NCI-H1436 treated with DMSO at 0.1 percent for 48 hours (cell line): ENCODE measurements around the gene E2F4.

Experiments
- DNase-seq: peaks from one replicate; lab custom pipeline; 2025; lab: John Stamatoyannopoulos, UW

E2F4 gene

GRCh38 chr16:67208154-67208896, 16.4 kb downstream of the E2F4 start:
- no peak for DNase-seq

DNA sequence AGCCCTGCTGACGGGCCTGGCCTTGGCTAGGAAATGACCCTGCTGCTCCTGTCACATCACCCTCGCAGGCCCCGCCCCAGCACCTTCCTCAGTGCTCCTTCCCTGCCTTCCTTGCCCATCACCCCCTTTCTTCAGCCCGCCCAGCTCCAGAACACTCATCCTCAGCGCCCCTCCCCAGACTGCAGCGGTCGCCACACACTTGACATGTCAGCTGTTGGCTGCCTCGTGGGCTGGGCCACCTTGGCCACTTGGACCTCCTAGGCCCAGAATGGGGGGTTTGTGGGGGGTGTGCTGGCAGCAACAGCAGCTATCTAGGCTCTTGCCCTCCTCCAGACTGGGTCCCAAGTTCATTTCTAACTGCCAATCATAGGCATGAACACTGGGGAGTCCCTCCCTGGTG, 17.6 kb downstream of the E2F4 start:
- no peak for DNase-seq

GRCh38 chr16:67210069-67210937, 18.3 kb downstream of the E2F4 start:
- DNase-seq: no peak

DNA sequence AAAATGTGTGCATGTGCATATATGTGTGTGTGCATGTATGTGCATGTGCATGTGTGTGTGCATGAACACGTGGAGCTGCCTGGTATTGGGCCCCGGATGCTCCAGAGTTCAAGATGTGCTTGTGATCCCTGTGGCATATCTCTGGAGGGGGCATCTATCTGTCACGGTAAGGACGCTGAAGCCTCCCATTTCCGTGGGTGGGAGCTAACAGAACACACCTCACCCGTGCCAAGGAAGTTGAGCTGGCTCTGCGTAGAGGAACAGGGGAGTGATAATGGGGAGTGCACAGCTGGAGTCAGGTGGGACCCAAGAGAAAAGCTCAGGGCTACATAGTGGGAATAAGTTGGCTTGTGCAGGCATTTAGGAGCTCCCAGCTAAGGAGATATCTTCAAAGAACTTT, 19.7 kb downstream of the E2F4 start:
- no peak for DNase-seq

- no peak for DNase-seq
Measured at GRCh38 chr16:67212766-67213165, 20.8 kb downstream of the E2F4 start.

GRCh38 chr16:67213197-67214019, 21.5 kb downstream of the E2F4 start:
- DNase-seq: no peak

DNA sequence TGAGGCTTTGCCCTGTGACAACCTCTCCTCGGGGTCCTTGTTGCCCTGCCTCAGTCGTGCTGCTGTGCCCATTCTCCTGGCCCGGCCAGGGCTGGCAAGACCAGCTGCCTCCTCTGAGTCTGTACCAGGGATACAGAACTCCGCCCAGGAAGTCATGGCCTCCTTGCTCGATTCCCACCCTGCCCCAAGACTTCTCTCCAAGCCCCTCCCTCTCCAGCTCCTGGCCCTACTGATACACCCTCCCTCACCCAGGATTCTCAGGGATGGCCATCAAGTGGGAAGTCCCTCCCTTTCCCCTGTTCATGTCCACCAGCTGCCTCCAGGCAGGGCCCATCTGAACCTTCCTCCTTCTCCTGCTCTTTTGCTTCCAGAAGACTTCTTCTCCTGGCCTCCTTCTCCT, 23.8 kb downstream of the E2F4 start:
- DNase-seq: no peak

GRCh38 chr16:67216612-67217490, 24.9 kb downstream of the E2F4 start:
- no peak for DNase-seq

DNA sequence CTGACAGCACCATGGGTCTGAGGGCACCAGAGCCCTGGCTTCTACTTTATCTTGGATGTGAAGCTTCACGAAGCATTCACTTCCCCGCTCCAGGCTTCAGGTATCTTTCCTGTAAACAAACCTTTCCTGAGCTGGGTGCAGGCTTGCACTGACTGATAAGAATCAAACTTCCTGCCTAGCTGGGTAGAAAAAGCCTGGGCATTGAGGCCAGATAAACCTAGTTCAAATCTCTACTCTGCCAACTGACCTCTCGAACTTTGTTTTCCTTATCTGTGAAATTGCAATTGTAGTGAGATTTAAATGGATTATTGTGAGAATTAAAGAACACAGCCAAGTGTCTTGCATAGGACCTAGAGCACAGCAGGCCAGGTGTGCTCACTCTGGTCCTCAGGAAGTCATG, 32.0 kb downstream of the E2F4 start:
- DNase-seq: no peak

DNA sequence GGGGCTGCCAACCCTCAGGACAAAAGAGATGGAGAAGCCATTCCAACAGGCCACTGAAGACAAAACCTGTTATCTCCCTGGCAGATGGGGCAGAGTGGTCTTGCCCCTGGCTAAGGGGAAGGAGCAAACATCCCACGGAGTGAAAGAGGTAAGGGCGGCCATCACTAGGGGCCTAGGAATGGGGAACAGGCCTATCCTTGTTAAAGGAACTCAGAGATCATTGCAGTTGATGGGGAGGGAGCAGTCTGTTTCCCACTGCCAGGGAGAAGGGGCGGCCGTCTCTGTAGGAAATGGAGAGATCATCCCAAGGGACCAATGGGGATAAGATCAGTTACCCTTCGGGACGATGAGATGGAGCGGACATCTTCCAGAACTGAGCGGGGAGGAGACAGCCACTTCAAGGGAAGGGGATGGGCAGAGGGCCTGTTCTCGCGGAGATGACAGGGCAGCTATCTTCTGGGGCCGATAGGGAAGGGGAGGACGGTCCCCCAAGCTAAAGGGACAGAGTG, 34.4 kb downstream of the E2F4 start:
- no peak for DNase-seq

DNA sequence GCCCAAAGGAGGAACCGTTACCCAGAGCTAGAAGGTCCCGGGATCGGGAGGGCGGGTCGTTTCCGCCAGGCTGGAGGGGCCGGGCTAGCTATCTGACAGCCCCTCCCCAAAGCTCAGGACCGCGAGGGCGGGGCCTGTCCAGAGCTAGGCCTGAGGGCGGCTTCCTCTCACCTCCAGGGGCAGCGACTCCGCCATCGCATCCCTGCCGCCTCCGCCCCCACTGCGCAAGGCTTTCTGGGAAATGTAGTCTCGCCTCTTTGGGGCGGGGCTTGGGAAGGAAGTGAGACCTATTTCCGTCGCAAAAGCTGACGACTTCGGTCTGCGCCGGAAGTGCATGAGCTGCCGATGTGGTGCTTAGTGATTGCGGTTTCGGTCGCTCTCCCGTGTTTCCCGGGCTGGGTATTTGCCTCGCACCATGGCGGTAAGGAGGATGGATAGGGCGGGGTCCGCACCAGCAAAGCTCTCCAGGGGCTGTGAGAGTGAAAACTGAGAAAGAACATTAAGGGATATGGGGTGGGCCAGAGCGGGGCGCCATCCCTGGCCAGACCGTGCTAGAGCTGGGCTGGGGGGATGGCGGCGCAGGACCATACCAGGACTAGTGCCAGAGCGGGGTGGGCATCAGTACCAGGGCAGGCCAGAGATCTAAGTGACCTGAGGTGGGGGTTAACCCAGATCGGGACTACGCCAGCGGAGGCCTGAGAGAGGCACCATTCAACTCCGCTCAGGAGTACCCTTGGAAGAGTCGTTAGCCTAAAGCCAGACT, 35.0 kb downstream of the E2F4 start, which contains the start of gene TMEM208:
TMEM208 (plus strand) TSS at position 327 of the 763 bp plus-strand sequence; CDS start at position 416, 89 bp downstream.
- DNase-seq: peak; percentile 83

- DNase-seq: no peak
Measured at GRCh38 chr16:67227567-67227921, 35.6 kb downstream of the E2F4 start.

DNA sequence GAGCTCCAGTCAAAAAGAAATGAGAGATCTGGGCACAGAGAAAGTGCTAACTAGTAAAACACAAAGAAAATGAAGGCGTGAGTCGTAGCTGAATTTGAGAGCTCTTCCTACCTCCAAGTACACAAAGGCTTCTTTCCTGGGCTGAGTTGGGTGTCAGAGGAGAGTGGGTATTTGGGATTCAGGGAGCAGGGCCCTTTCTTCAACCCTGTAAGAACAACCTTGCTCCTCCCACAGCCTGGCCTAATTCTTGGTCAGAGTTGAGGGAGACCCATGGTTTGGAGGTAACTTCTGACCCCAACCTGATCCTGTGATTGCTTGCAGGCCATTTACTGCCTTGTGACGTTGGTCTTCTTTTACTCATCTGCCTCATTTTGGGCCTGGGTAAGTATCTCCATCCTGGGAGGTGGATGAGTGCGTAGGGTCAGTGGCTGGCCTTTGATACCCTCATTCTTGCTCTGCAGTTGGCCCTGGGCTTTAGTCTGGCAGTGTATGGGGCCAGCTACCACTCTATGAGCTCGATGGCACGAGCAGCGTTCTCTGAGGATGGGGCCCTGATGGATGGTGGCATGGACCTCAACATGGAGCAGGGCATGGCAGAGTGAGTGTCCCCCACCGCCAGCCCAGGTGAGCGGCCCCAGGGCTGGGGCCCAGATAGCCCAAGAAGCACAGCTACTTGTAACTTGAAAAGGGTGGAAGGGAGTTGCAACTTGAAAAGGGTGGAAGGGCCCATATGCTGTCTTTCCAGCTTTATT, 36.3 kb downstream of the E2F4 start:
- no peak for DNase-seq

- DNase-seq: no peak
Measured at GRCh38 chr16:67228905-67229304, 37.0 kb downstream of the E2F4 start.

- DNase-seq: no peak
Measured at GRCh38 chr16:67229906-67230808, 38.2 kb downstream of the E2F4 start.

- DNase-seq: no peak
Measured at GRCh38 chr16:67230809-67231660, 39.1 kb downstream of the E2F4 start.

DNA sequence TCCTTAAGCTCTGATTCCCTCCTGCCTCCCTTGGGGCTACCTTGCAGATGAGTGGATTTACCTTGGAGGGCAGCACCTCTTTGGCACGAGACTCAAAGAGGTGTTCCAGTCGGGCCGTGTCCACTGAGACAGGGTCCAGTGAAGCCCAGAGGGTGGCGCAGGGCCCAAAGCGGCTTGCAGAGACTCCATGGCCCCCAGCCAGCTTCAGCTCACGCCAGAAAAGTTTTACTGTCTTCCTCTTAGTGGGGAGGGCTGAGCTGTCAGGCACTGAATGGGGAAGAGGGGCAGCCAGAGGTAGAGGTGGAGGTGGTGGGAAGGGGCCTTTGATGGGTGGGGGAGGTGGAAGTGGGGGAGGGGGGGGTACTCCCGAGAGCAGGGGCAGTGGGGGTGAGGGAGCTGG, 41.6 kb downstream of the E2F4 start:
- DNase-seq: no peak

GRCh38 chr16:67234180-67234597, 42.2 kb downstream of the E2F4 start:
- DNase-seq: no peak
